ENCODE data around the gene ADAMTS19.

ADAMTS19 gene

GRCh38 chr5:129465776-129466344, 5.8 kb downstream of the ADAMTS19 start:
- DNase-seq (ENCODE audit: low read depth, low spot score): no peak

- DNase-seq (ENCODE audit: low read depth, low spot score): no peak
Measured at GRCh38 chr5:129474544-129474943, 14.4 kb downstream of the ADAMTS19 start.

GRCh38 chr5:129476751-129477150, 16.7 kb downstream of the ADAMTS19 start:
- DNase-seq (ENCODE audit: low read depth, low spot score): no peak

- DNase-seq (ENCODE audit: low read depth, low spot score): no peak
Measured at GRCh38 chr5:129477532-129477931, 17.4 kb downstream of the ADAMTS19 start.

- no peak for DNase-seq (ENCODE audit: low read depth, low spot score)
Measured at GRCh38 chr5:129481161-129481560, 21.1 kb downstream of the ADAMTS19 start.

- no peak for DNase-seq (ENCODE audit: low read depth, low spot score)
Measured at GRCh38 chr5:129496421-129496820, 36.3 kb downstream of the ADAMTS19 start.

GRCh38 chr5:129496864-129497595, 36.9 kb downstream of the ADAMTS19 start:
- DNase-seq (ENCODE audit: low read depth, low spot score): no peak

GRCh38 chr5:129499208-129499852, 39.2 kb downstream of the ADAMTS19 start:
- DNase-seq (ENCODE audit: low read depth, low spot score): no peak

- no peak for DNase-seq (ENCODE audit: low read depth, low spot score)
Measured at GRCh38 chr5:129500101-129500500, 40.0 kb downstream of the ADAMTS19 start.

GRCh38 chr5:129506086-129506485, 46.0 kb downstream of the ADAMTS19 start:
- no peak for DNase-seq (ENCODE audit: low read depth, low spot score)

- no peak for DNase-seq (ENCODE audit: low read depth, low spot score)
Measured at GRCh38 chr5:129506950-129507349, 46.9 kb downstream of the ADAMTS19 start.

- no peak for DNase-seq (ENCODE audit: low read depth, low spot score)
Measured at GRCh38 chr5:129507527-129507926, 47.4 kb downstream of the ADAMTS19 start.

- DNase-seq (ENCODE audit: low read depth, low spot score): no peak
Measured at GRCh38 chr5:129508606-129509005, 48.5 kb downstream of the ADAMTS19 start.

GRCh38 chr5:129509363-129509975, 49.4 kb downstream of the ADAMTS19 start:
- no peak for DNase-seq (ENCODE audit: low read depth, low spot score)

- no peak for DNase-seq (ENCODE audit: low read depth, low spot score)
Measured at GRCh38 chr5:129511291-129511690, 51.2 kb downstream of the ADAMTS19 start.

GRCh38 chr5:129541051-129541450, 81.0 kb downstream of the ADAMTS19 start:
- DNase-seq (ENCODE audit: low read depth, low spot score): no peak

GRCh38 chr5:129541648-129542251, 81.7 kb downstream of the ADAMTS19 start:
- no peak for DNase-seq (ENCODE audit: low read depth, low spot score)

- no peak for DNase-seq (ENCODE audit: low read depth, low spot score)
Measured at GRCh38 chr5:129547137-129547536, 87.0 kb downstream of the ADAMTS19 start.

- DNase-seq (ENCODE audit: low read depth, low spot score): no peak
Measured at GRCh38 chr5:129554134-129554904, 94.2 kb downstream of the ADAMTS19 start.

- no peak for DNase-seq (ENCODE audit: low read depth, low spot score)
Measured at GRCh38 chr5:129563585-129563984, 103.5 kb downstream of the ADAMTS19 start.

- no peak for DNase-seq (ENCODE audit: low read depth, low spot score)
Measured at GRCh38 chr5:129569295-129569694, 109.2 kb downstream of the ADAMTS19 start.
